Testis (tissue), 3 donors: Measurements from ENCODE around the gene RGL3. TPM values are rescaled to one million over a fixed set of nuclear protein-coding genes. Genes with fewer than 3 reads are reported as not detected.

Source experiments
- DNase-seq: peaks from one replicate; pipeline ENCODE4 v3.0.0-alpha.2; 2019
- H3K27ac ChIP-seq, 2 donors: fragments of 200-600 bp; sonication (generic); one replicate each; pipeline ENCODE4 v1.5.1; 2019
- H3K27me3 ChIP-seq: fragments of 200-600 bp; sonication (generic); one replicate; pipeline ENCODE4 v1.5.1; 2019
- H3K36me3 ChIP-seq: fragments of 200-600 bp; sonication (generic); one replicate; pipeline ENCODE4 v1.5.1; 2017; ENCODE audit warnings: low read depth; ENCODE audit errors: missing control alignments
- H3K4me1 ChIP-seq: fragments of 200-600 bp; sonication (generic); one replicate; pipeline ENCODE4 v1.5.1; 2019
- H3K4me3 ChIP-seq, 2 donors: fragments of 200-600 bp; sonication (generic); one replicate each; pipeline ENCODE4 v1.5.1; 2017 to 2019
- H3K9me3 ChIP-seq: fragments of 200-600 bp; sonication (generic); one replicate; pipeline ENCODE4 v1.5.1; 2017
- CTCF ChIP-seq, 3 experiments: fragments of 450-650 bp in 2 of 3; fragments of 200-600 bp in 1 of 3; sonication (generic) in 1 of 3; IDR thresholded peaks; one replicate each; pipeline ENCODE4 v1.5.1; 2016 to 2019; ENCODE audit warnings: antibody characterized with exemption in 3 of 3, mild to moderate bottlenecking in 2 of 3, moderate library complexity in 1 of 3
- POLR2A ChIP-seq: fragments of 450-650 bp; IDR thresholded peaks from one replicate; pipeline ENCODE4 v1.6.1; 2017; ENCODE audit warnings: antibody characterized with exemption, mild to moderate bottlenecking, moderate library complexity
- WGBS, 2 donors: methylation state at CpG; one replicate each; pipeline ENCODE4 v1.1.5; 2018; 5-methylcytosine and 5-hydroxymethylcytosine counted together
- intact Hi-C: fragments of 100-400 bp; cut with DNase I; formaldehyde crosslinking; loops from one replicate; pipeline ENCODE4 v1.15.1; 2023; ENCODE audit warnings: low total_unique reads
- polyA plus RNA-seq: library from polyadenylated mRNA; stranded (reverse); fragments of 350-450 nt; fragmentation: Illumina TruSeq; extraction: RNeasy Lipid Tissue Mini Kit (QIAGEN cat#74804); gene quantifications from one replicate; pipeline ENCODE4 v1.2.3, GENCODE V29; 2014; ENCODE audit warnings: low read depth, low replicate concordance; ENCODE audit not compliant: insufficient read depth
- total RNA-seq, 2 donors: library from RNA; depleted of rRNA; stranded (reverse); fragments of >200 nt; gene quantifications; one replicate each; pipeline ENCODE4 v1.2.3, GENCODE V29; 2016

Gene RGL3
- total and polyA plus RNA-seq, 3 donors from 2014 or later = 3.1 to 5.5 (median 3.6) TPM

GRCh38 chr19:11399667-11400066, 19.4 kb downstream of the RGL3 start:
- H3K27me3 ChIP-seq = no peaks in the 10 kb centered on the region
- H3K4me3 ChIP-seq = no peak overlapping the region
- no peak for DNase-seq
- H3K4me1 ChIP-seq = no peaks in the 10 kb centered on the region
- no peaks in the 10 kb centered on the region for H3K36me3 ChIP-seq
- TF ChIP-seq POLR2A (no peak), CTCF (IDR thresholded peaks at IDR 0.05) (no peak)
- intact Hi-C loops = no loop called here
- H3K9me3 ChIP-seq = no peaks in the 10 kb centered on the region
- no peak overlapping the region for H3K27ac ChIP-seq
- 83 to 91% methylated on average over 2 to 9 of the region's 9 CpGs for WGBS, 2 donors

- WGBS, 2 donors = 84 to 86% methylated on average over 16 to 19 of the region's 22 CpGs
- intact Hi-C loops = no loop called here
Observed at GRCh38 chr19:11397089-11397610, 22.0 kb downstream of the RGL3 start.

GRCh38 chr19:11390933-11391680, 28.0 kb downstream of the RGL3 start:
- no peak for DNase-seq
- Histone ChIP-seq H3K4me3 (no peak overlapping the region), H3K4me1 (no peaks in the 10 kb centered on the region), H3K9me3 (no peaks in the 10 kb centered on the region), H3K27me3 (no peaks in the 10 kb centered on the region), H3K36me3 (no peaks in the 10 kb centered on the region), H3K27ac (no peak overlapping the region)
- WGBS, 2 donors = 86 to 92% methylated on average over 4 of the region's 4 CpGs
- no peak for TF ChIP-seq POLR2A
- TF ChIP-seq CTCF (IDR thresholded peaks at IDR 0.05) = no peak
- intact Hi-C loops = no loop called here

More at GRCh38 chr19:11397089-11397610, 22.0 kb downstream of the RGL3 start:
- Histone ChIP-seq H3K27ac (no peak overlapping the region), H3K36me3 (no peaks in the 10 kb centered on the region), H3K4me1 (no peaks in the 10 kb centered on the region), H3K27me3 (no peaks in the 10 kb centered on the region), H3K9me3 (no peaks in the 10 kb centered on the region), H3K4me3 (no peak overlapping the region)
- DNase-seq = no peak
- TF ChIP-seq POLR2A (no peak), CTCF (IDR thresholded peaks at IDR 0.05) (no peak)

GRCh38 chr19:11390359-11390758, 28.8 kb downstream of the RGL3 start:
- Histone ChIP-seq H3K4me3 (no peak overlapping the region), H3K36me3 (no peaks in the 10 kb centered on the region), H3K27me3 (no peaks in the 10 kb centered on the region), H3K4me1 (no peaks in the 10 kb centered on the region), H3K27ac (no peak overlapping the region), H3K9me3 (no peaks in the 10 kb centered on the region)
- no peak for DNase-seq
- WGBS, 2 donors = 87 to 90% methylated on average over 2 of the region's 2 CpGs
- intact Hi-C loops = no loop called here
- TF ChIP-seq CTCF (IDR thresholded peaks at IDR 0.05) (no peak), POLR2A (no peak)
